SK-N-SH (cell line): ENCODE data around the gene DLG2.

Experiments
- CTCF ChIP-seq: fragments of 200-600 bp; sonication (generic); IDR thresholded peaks from 2 replicates; pipeline ENCODE4 v1.6.1; 2017; ENCODE audit warnings: antibody characterized with exemption, mild to moderate bottlenecking, moderate library complexity
- EP300 ChIP-seq, 2 experiments: IDR thresholded peaks; 2 replicates each; pipeline versions ENCODE4 v1.4.0 to v1.6.1; 2012; ENCODE audit warnings: borderline replicate concordance in 1 of 2, low read depth in 1 of 2, low read length in 1 of 2
- FOSL2 ChIP-seq: IDR thresholded peaks from 2 replicates; pipeline ENCODE4 v1.4.0; 2012; ENCODE audit warnings: low read depth, mild to moderate bottlenecking, moderate library complexity, borderline replicate concordance
- FOXJ3 ChIP-seq: sonication (generic); formaldehyde crosslinking; IDR thresholded peaks from 2 replicates; pipeline ENCODE4 v1.5.1; 2020; ENCODE audit warnings: mild to moderate bottlenecking, missing genetic modification reagents
- GABPA ChIP-seq: IDR thresholded peaks from 2 replicates; pipeline ENCODE4 v1.4.0; 2012; ENCODE audit warnings: low read depth, mild to moderate bottlenecking
- GATA2 ChIP-seq: sonication (generic); formaldehyde crosslinking; IDR thresholded peaks from 2 replicates; pipeline ENCODE4 v1.5.0; 2020; ENCODE audit warnings: mild to moderate bottlenecking, missing genetic modification reagents
- MAX ChIP-seq: IDR thresholded peaks from 2 replicates; pipeline ENCODE4 v1.4.0; 2012; ENCODE audit warnings: low read depth
- PBX3 ChIP-seq: IDR thresholded peaks from 2 replicates; pipeline ENCODE4; 2012
- POLR2AphosphoS5 ChIP-seq: IDR thresholded peaks from 2 replicates; pipeline ENCODE4 v1.6.1; 2012; ENCODE audit warnings: low read depth, low read length
- RAD21 ChIP-seq: IDR thresholded peaks from 2 replicates; pipeline ENCODE4 v1.6.1; 2012; ENCODE audit warnings: mild to moderate bottlenecking, low read length
- REST ChIP-seq: IDR thresholded peaks from 2 replicates; pipeline ENCODE4 v1.6.1; 2012; ENCODE audit warnings: mild to moderate bottlenecking, low read depth, low read length, moderate library complexity
- TAF1 ChIP-seq: IDR thresholded peaks from 2 replicates; pipeline ENCODE4 v1.6.1; 2012; ENCODE audit warnings: low read depth, mild to moderate bottlenecking, low read length, moderate library complexity, borderline replicate concordance

GRCh38 chr11:83692675-83693074 lies 1934.5 kb downstream of the DLG2 start:
- TF ChIP-seq CTCF (no peak), MAX (no peak), PBX3 (no peak), GABPA (no peak), EP300 (IDR thresholded peaks at IDR 0.05; ENCODE audit: borderline replicate concordance in 1 of 2, low read depth in 1 of 2, low read length in 1 of 2) (no peak), REST (no peak), TAF1 (no peak), FOXJ3 (CRISPR knock-in tag) (no peak), GATA2 (no peak), RAD21 (no peak), POLR2AphosphoS5 (no peak), FOSL2 (no peak)
